ENCODE results near the gene BRINP3. TPM values are rescaled to one million over a fixed set of nuclear protein-coding genes. Genes with fewer than 3 reads are reported as not detected.

Gene BRINP3
- total RNA-seq, 1 experiment from 2014 or later = 0.28 TPM

GRCh38 chr1:190159146-190159545, 318.5 kb downstream of the BRINP3 start:
- POLR2A ChIA-PET = no interaction called here
- H3K27me3 Mint-ChIP-seq (ENCODE audit: low read depth) = no peaks in the 10 kb centered on the region
- H3K9me3 Mint-ChIP-seq = peaks cover 4% of the 10 kb centered on the region
- peaks cover 5% of the 10 kb centered on the region for H3K4me1 Mint-ChIP-seq
- DNase-seq (ENCODE audit: low spot score) (no peak), ATAC-seq (no peak)
- TF ChIP-seq ZNF263 (CRISPR knock-in tag; IDR thresholded peaks at IDR 0.05; ENCODE audit: low read depth) = no peak
- TF ChIP-seq GRHL2 (CRISPR knock-in tag; IDR thresholded peaks at IDR 0.05; ENCODE audit: insufficient replicate concordance, severe bottlenecking) = no peak
- no peak for TF ChIP-seq ZNF425 (CRISPR knock-in tag; conservative IDR thresholded peaks at IDR 0.05)
- no peak for TF ChIP-seq FOXP4 (CRISPR knock-in tag; IDR thresholded peaks at IDR 0.05)
- TF ChIP-seq, protein P1, sequence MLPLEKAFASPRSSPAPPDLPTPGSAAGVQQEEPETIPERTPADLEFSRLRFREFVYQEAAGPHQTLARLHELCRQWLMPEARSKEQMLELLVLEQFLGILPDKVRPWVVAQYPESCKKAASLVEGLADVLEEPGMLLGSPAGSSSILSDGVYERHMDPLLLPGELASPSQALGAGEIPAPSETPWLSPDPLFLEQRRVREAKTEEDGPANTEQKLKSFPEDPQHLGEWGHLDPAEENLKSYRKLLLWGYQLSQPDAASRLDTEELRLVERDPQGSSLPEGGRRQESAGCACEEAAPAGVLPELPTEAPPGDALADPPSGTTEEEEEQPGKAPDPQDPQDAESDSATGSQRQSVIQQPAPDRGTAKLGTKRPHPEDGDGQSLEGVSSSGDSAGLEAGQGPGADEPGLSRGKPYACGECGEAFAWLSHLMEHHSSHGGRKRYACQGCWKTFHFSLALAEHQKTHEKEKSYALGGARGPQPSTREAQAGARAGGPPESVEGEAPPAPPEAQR (CRISPR knock-in tag; IDR thresholded peaks at IDR 0.05) = no peak
- no peak for TF ChIP-seq ZBTB21 (CRISPR knock-in tag; IDR thresholded peaks at IDR 0.05; ENCODE audit: borderline replicate concordance)
- TF ChIP-seq EMX1 (CRISPR knock-in tag; IDR thresholded peaks at IDR 0.05) = no peak
- no peak for TF ChIP-seq ZNF532 (CRISPR knock-in tag; IDR thresholded peaks at IDR 0.05; ENCODE audit: borderline replicate concordance)
- TF ChIP-seq ZNF416 (CRISPR knock-in tag; IDR thresholded peaks at IDR 0.05) = no peak
- TF ChIP-seq CBFB (CRISPR knock-in tag; IDR thresholded peaks at IDR 0.05; ENCODE audit: low read depth) = no peak
- no peak for TF ChIP-seq MYBL2 (CRISPR knock-in tag; IDR thresholded peaks at IDR 0.05)
- no peak for TF ChIP-seq NR3C1 (CRISPR knock-in tag; conservative IDR thresholded peaks at IDR 0.05; ENCODE audit: low read depth)
- no peak for TF ChIP-seq RORB (CRISPR knock-in tag; IDR thresholded peaks at IDR 0.05)
- no peak for TF ChIP-seq RELA (CRISPR knock-in tag; IDR thresholded peaks at IDR 0.05; ENCODE audit: borderline replicate concordance)
- no peak for TF ChIP-seq ZNF317 (CRISPR knock-in tag; IDR thresholded peaks at IDR 0.05; ENCODE audit: borderline replicate concordance, low read depth)
- TF ChIP-seq, protein P2, sequence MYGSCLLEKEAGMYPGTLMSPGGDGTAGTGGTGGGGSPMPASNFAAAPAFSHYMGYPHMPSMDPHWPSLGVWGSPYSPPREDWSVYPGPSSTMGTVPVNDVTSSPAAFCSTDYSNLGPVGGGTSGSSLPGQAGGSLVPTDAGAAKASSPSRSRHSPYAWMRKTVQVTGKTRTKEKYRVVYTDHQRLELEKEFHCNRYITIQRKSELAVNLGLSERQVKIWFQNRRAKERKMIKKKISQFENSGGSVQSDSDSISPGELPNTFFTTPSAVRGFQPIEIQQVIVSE (CRISPR knock-in tag; IDR thresholded peaks at IDR 0.05; ENCODE audit: borderline replicate concordance) = no peak
- TF ChIP-seq E2F5 (CRISPR knock-in tag; IDR thresholded peaks at IDR 0.05) = no peak
- TF ChIP-seq CREB1 (CRISPR knock-in tag; IDR thresholded peaks at IDR 0.05) = no peak
- TF ChIP-seq, protein P3, sequence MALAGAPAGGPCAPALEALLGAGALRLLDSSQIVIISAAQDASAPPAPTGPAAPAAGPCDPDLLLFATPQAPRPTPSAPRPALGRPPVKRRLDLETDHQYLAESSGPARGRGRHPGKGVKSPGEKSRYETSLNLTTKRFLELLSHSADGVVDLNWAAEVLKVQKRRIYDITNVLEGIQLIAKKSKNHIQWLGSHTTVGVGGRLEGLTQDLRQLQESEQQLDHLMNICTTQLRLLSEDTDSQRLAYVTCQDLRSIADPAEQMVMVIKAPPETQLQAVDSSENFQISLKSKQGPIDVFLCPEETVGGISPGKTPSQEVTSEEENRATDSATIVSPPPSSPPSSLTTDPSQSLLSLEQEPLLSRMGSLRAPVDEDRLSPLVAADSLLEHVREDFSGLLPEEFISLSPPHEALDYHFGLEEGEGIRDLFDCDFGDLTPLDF (CRISPR knock-in tag; IDR thresholded peaks at IDR 0.05) = no peak
- no peak for TF ChIP-seq GTF2I (CRISPR knock-in tag; conservative IDR thresholded peaks at IDR 0.05)
- no peak overlapping the region for H3K27ac Mint-ChIP-seq
- no peak overlapping the region for H3K4me3 Mint-ChIP-seq
- CTCF ChIA-PET = no interaction called here
- no peaks in the 10 kb centered on the region for H3K36me3 Mint-ChIP-seq

Data from WTC11 (cell line).